PFSK-1 (cell line): ENCODE data around the gene WDR70.

Experiments
- POLR2AphosphoS5 ChIP-seq: IDR thresholded peaks from 2 replicates; pipeline ENCODE4 v1.6.1; 2012; ENCODE audit warnings: low read depth, mild to moderate bottlenecking, control low read depth, low read length, moderate library complexity
- REST ChIP-seq, 2 experiments: IDR thresholded peaks; 2 replicates each; pipeline versions ENCODE4 v1.6.1 to v1.8.0; 2011 to 2012; ENCODE audit warnings: low read depth in 2 of 2, low read length in 2 of 2, control low read depth in 1 of 2, inconsistent platforms in 1 of 2, mild to moderate bottlenecking in 1 of 2, moderate library complexity in 1 of 2; ENCODE audit not compliant: insufficient read depth in 1 of 2
- SIN3A ChIP-seq: IDR thresholded peaks from 2 replicates; pipeline ENCODE4 v1.6.1; 2012; ENCODE audit warnings: mild to moderate bottlenecking, low read length, moderate library complexity, borderline replicate concordance; ENCODE audit not compliant: insufficient read depth
- TAF1 ChIP-seq: IDR thresholded peaks from 2 replicates; pipeline ENCODE4 v1.6.1; 2012; ENCODE audit warnings: low read length, control low read depth, borderline replicate concordance; ENCODE audit not compliant: insufficient read depth

DNA sequence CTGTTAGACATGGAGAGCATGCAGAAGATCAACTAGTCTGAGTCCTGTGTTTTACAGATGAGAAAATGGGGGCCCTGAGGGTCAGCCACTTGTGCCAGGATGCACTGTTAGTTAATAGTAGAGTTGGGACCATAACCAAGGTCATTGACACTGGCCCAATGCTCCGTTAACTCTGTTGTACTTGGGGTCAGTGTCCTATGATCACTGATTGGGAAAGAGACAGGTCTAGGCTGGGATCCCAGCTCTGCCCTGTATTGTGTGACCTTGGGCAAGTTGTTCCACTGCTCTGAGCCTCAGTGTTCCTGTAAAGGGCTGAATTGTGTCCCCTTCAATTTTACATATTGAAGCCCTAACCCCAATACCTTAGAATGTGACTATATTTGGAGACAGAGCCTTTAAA lies 390.7 kb downstream of the WDR70 start:
- TF ChIP-seq REST (IDR thresholded peaks at IDR 0.05; ENCODE audit: insufficient read depth in 1 of 2, low read depth in 2 of 2, low read length in 2 of 2), result no peak
- TF ChIP-seq POLR2AphosphoS5, result no peak
- TF ChIP-seq SIN3A, result no peak
- TF ChIP-seq TAF1, result no peak
